GM23338 (cell line): ENCODE data around the gene TMEM200C.

Experiments used
- CREB1 ChIP-seq: fragments of 250-450 bp; sonication (Bioruptor Pico); IDR thresholded peaks from 2 replicates; pipeline ENCODE4 v1.5.0; 2020; ENCODE audit warnings: low read depth, mild to moderate bottlenecking, moderate library complexity
- CTCF ChIP-seq, 2 experiments: fragments of 200-600 bp in 1 of 2; sonication (generic) in 1 of 2; conservative IDR thresholded peaks; 2 replicates each; pipeline versions ENCODE4 v1.5.1 to v1.6.1; 2016 to 2017; ENCODE audit warnings: antibody characterized with exemption in 2 of 2, low read depth in 2 of 2, mild to moderate bottlenecking in 2 of 2, moderate library complexity in 1 of 2
- ETS1 ChIP-seq: IDR thresholded peaks from 2 replicates; pipeline ENCODE4 v1.6.1; 2016; ENCODE audit warnings: antibody characterized with exemption
- EZH2 ChIP-seq: fragments of 200-600 bp; sonication (generic); IDR thresholded peaks from one replicate; pipeline ENCODE4 v1.8.0; 2017; ENCODE audit warnings: antibody characterized with exemption, mild to moderate bottlenecking, low read depth; ENCODE audit not compliant: unreplicated experiment
- EZH2phosphoT487 ChIP-seq: fragments of 200-600 bp; sonication (generic); IDR thresholded peaks from one replicate; pipeline ENCODE4 v1.8.1; 2018; ENCODE audit warnings: antibody characterized with exemption; ENCODE audit not compliant: unreplicated experiment
- POLR2AphosphoS5 ChIP-seq: IDR thresholded peaks from 2 replicates; pipeline ENCODE4 v1.6.1; 2016; ENCODE audit warnings: antibody characterized with exemption, low read depth
- REST ChIP-seq: IDR thresholded peaks from one replicate; pipeline ENCODE4 v1.6.1; 2018; ENCODE audit warnings: antibody characterized with exemption; ENCODE audit not compliant: unreplicated experiment
- ZNF114 ChIP-seq: fragments of 250-450 bp; sonication (Bioruptor Pico); IDR thresholded peaks from 2 replicates; pipeline ENCODE4 v1.5.0; 2020; ENCODE audit warnings: mild to moderate bottlenecking, moderate library complexity

- TF ChIP-seq ZNF114 (CRISPR knock-in tag), result no peak
- TF ChIP-seq CTCF (conservative IDR thresholded peaks at IDR 0.05; ENCODE audit: low read depth in 2 of 2), result no peak
- no peak for TF ChIP-seq EZH2
- TF ChIP-seq EZH2phosphoT487, result no peak
- no peak for TF ChIP-seq REST
- TF ChIP-seq POLR2AphosphoS5, result no peak
- no peak for TF ChIP-seq CREB1 (CRISPR knock-in tag)
- no peak for TF ChIP-seq ETS1
Observed at GRCh38 chr18:5894611-5895298, 567 bp downstream of the TMEM200C start.
